GM12878 (cell line): Measurements from ENCODE around the gene TBC1D1. TPM values are rescaled to one million over a fixed set of nuclear protein-coding genes. Genes with fewer than 3 reads are reported as not detected.
A peak's percentile ranks its signal among the peaks of the same experiment; 100 is the strongest.

ENCODE experiments used
- ATF2 ChIP-seq: IDR thresholded peaks from 2 replicates; pipeline ENCODE4 v1.6.1; 2012; ENCODE audit warnings: low read length, inconsistent platforms
- BHLHE40 ChIP-seq, 2 experiments: fragments of 450-650 bp in 1 of 2; IDR thresholded peaks; 2 replicates each; pipeline ENCODE4 v1.6.1; 2011 to 2017; ENCODE audit warnings: low read depth in 2 of 2, borderline replicate concordance in 1 of 2, improper control_type of control experiment in 1 of 2, low read length in 1 of 2, mild to moderate bottlenecking in 1 of 2
- E4F1 ChIP-seq: fragments of 450-650 bp; IDR thresholded peaks from 2 replicates; pipeline ENCODE4 v1.6.1; 2018; ENCODE audit warnings: borderline replicate concordance, mild to moderate bottlenecking; ENCODE audit not compliant: partially characterized antibody
- EED ChIP-seq: sonication (generic); IDR thresholded peaks from 2 replicates; pipeline ENCODE4 v1.6.1; 2016; ENCODE audit warnings: antibody characterized with exemption, low read depth
- GABPA ChIP-seq: IDR thresholded peaks from 2 replicates; pipeline ENCODE4 v1.6.1; 2014; ENCODE audit warnings: antibody characterized with exemption, low read depth, mild to moderate bottlenecking, inconsistent platforms
- HDAC6 ChIP-seq: fragments of 200-600 bp; sonication (generic); IDR thresholded peaks from one replicate; pipeline ENCODE4 v1.8.0; 2017; ENCODE audit warnings: antibody characterized with exemption; ENCODE audit not compliant: unreplicated experiment
- MLLT1 ChIP-seq: fragments of 450-650 bp; IDR thresholded peaks from 2 replicates; pipeline ENCODE4 v1.6.1; 2016; ENCODE audit warnings: mild to moderate bottlenecking
- MTA3 ChIP-seq: IDR thresholded peaks from 2 replicates; pipeline ENCODE4 v1.6.1; 2012; ENCODE audit warnings: low read length, inconsistent platforms, borderline replicate concordance
- NFYB ChIP-seq: IDR thresholded peaks from 2 replicates; pipeline ENCODE4 v1.6.1; 2011; ENCODE audit warnings: low read depth, mild to moderate bottlenecking, low read length, improper control_type of control experiment, moderate library complexity; ENCODE audit not compliant: insufficient read depth
- NR2C1 ChIP-seq: fragments of 450-650 bp; IDR thresholded peaks from 2 replicates; pipeline ENCODE4 v1.6.1; 2017; ENCODE audit warnings: antibody characterized with exemption, mild to moderate bottlenecking, moderate library complexity
- TCF3 ChIP-seq: IDR thresholded peaks from 2 replicates; pipeline ENCODE4 v1.6.1; 2012; ENCODE audit warnings: low read depth, mild to moderate bottlenecking, low read length, borderline replicate concordance; ENCODE audit not compliant: insufficient read depth
- ZNF687 ChIP-seq: fragments of 450-650 bp; IDR thresholded peaks from 2 replicates; pipeline ENCODE4 v1.6.1; 2017; ENCODE audit warnings: mild to moderate bottlenecking, moderate library complexity
- polyA plus RNA-seq, 11 experiments: library from polyadenylated mRNA; depleted of rRNA in 4 of 11; unstranded in 6 of 11; stranded (reverse) in 5 of 11; fragments of >200 nt; fragmentation: Nextera tagmentation in 4 of 11; fragmentation: Illumina TruSeq in 1 of 11; extraction: Ambion mirVana in 4 of 11; extraction: Trizol in 1 of 11; gene quantifications; 1 replicate in 1 of 11; 2 replicates in 10 of 11; pipeline versions ENCODE4 v1.2.1 to v1.2.3, GENCODE V29; 2011 to 2016; ENCODE audit warnings: inconsistent platforms in 2 of 11, missing spikeins in 2 of 11, low read depth in 1 of 11
- total RNA-seq, 4 experiments: library from RNA; depleted of rRNA in 3 of 4; stranded (reverse); fragments of >200 nt in 3 of 4; fragmentation: Illumina TruSeq in 1 of 4; extraction: Trizol in 1 of 4; gene quantifications; 2 replicates each; pipeline versions ENCODE4 v1.2.1 to v1.2.3, GENCODE V29; 2013 to 2021

TBC1D1 gene
- total and polyA plus RNA-seq, 10 of the 15 experiments (the other 5 are each of a cell fraction or from before 2014, with no cell fraction given) = 5.3 to 102 (median 57.8) TPM

- TF ChIP-seq E4F1 = no peak
- TF ChIP-seq MTA3 = 0 out of 2 replicates have a peak, but pooled peaks have one; percentile 25
- TF ChIP-seq ZNF687 = no peak
- no peak for TF ChIP-seq TCF3
- no peak for TF ChIP-seq BHLHE40 (IDR thresholded peaks at IDR 0.05; ENCODE audit: borderline replicate concordance in 1 of 2, low read depth in 2 of 2, low read length in 1 of 2)
- TF ChIP-seq EED = peak; percentile 78
- no peak for TF ChIP-seq GABPA
- no peak for TF ChIP-seq ATF2
- TF ChIP-seq NFYB = no peak
- no peak for TF ChIP-seq MLLT1
- TF ChIP-seq NR2C1 = no peak
- no peak for TF ChIP-seq HDAC6
These were observed 287.6 kb downstream of the TBC1D1 start (continued) for GRCh38 chr4:38178392-38178995.
